UCSD-AML1 (cell line): ENCODE results near the gene SLC15A4.

Source experiments
- DNase-seq: peaks from one replicate; lab custom pipeline; 2025; ENCODE audit not compliant: unreplicated experiment; lab: John Stamatoyannopoulos, UW

Gene SLC15A4

GRCh38 chr12:128795530-128796361 lies 28.0 kb downstream of the SLC15A4 start:
- DNase-seq, result no peak

- peak; percentile 54 for DNase-seq
Observed at GRCh38 chr12:128794661-128795529, 28.9 kb downstream of the SLC15A4 start.

GRCh38 chr12:128793701-128794100 lies 30.1 kb downstream of the SLC15A4 start:
- DNase-seq, result no peak

GRCh38 chr12:128792881-128793280 lies 30.9 kb downstream of the SLC15A4 start:
- no peak for DNase-seq

- DNase-seq, result no peak
Observed at GRCh38 chr12:128792398-128792797, 31.4 kb downstream of the SLC15A4 start.

- no peak for DNase-seq
Observed at GRCh38 chr12:128791395-128792322, 32.1 kb downstream of the SLC15A4 start.

- no peak for DNase-seq
Observed at GRCh38 chr12:128790653-128791373, 32.9 kb downstream of the SLC15A4 start.

- no peak for DNase-seq
Observed at GRCh38 chr12:128790221-128790620, 33.5 kb downstream of the SLC15A4 start.

GRCh38 chr12:128789356-128789929 lies 34.3 kb downstream of the SLC15A4 start:
- no peak for DNase-seq

- no peak for DNase-seq
Observed at GRCh38 chr12:128787827-128788226, 35.9 kb downstream of the SLC15A4 start.

GRCh38 chr12:128786741-128787391 lies 36.9 kb downstream of the SLC15A4 start:
- DNase-seq, result no peak

GRCh38 chr12:128784030-128784760 lies 39.6 kb downstream of the SLC15A4 start:
- no peak for DNase-seq

GRCh38 chr12:128783129-128783574 lies 40.6 kb downstream of the SLC15A4 start:
- no peak for DNase-seq

- no peak for DNase-seq
Observed at GRCh38 chr12:128779901-128780300, 43.9 kb downstream of the SLC15A4 start.

- no peak for DNase-seq
Observed at GRCh38 chr12:128772249-128772648, 51.5 kb downstream of the SLC15A4 start.

- DNase-seq, result no peak
Observed at GRCh38 chr12:128771681-128772080, 52.1 kb downstream of the SLC15A4 start.

- DNase-seq, result no peak
Observed at GRCh38 chr12:128767518-128767917, 56.2 kb downstream of the SLC15A4 start.

GRCh38 chr12:128766738-128767501 lies 56.8 kb downstream of the SLC15A4 start:
- DNase-seq, result no peak
